Suppressor macrophage treated with lipopolysaccharide for 1 hour (primary cell): Measurements from ENCODE around the gene NRP1.
A peak's percentile ranks its signal among the peaks of the same experiment; 100 is the strongest.

Experiments
- DNase-seq, 3 donors: peaks; one replicate each; pipeline ENCODE4 v3.0.0-alpha.2; 2020 to 2022

The NRP1 gene

DNA sequence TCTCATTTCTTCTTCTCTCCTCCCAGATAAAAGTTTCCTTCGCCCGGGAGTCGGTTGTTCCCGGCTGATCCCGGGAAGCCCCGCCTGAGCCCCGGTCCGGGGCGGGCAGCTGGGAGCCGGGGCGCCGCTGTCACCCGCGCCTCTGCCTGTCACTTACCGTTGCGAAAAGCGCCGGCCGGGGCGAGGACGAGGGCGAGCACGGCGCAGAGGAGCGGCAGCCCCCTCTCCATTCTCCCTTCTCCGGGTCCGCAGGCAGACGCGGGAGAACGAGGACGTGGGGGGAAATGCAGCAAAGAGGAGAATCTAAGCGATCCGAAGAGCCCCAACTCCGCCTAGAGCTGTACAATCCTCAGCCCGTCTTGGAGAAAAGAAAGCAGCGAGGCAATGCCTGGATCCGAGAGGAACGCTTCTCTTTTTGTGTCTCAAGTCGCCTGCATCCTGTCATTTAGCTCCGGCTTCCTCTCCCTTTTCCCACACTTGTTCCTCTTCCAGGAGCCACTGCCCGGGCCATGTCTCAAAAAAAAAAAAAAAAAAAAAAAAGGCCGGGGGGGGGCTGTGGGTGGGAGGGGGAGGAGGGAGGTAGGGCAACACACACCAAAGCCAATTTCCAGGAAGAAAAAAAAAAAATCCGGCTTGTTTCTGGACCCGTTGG, at the start of gene NRP1:
NRP1 (minus strand) TSS at position 515 of the 652 bp plus-strand sequence; CDS start at position 230, 285 bp downstream.
- DNase-seq: peak; percentile 71 to 88 (median 78)

DNA sequence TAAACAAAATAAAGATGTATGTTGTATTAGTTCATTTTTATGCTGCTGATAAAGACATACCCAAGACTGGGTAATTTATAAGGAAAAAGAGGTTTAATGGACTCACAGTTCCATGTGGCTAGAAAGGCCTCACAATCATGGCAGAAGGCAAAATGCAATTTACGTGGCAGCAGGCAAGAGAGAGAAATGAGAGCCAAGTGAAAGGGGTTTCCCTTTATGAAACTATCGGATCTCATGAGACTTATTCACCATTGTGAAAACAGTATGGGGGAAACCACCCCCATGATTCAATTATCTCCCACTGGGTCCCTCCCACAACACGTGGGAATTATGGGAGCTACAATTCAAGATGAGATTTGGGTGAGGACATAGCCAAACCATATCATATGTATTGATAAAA, 49.7 kb upstream of the NRP1 start:
- DNase-seq: peak; percentile 58 to 79 (median 63)

DNA sequence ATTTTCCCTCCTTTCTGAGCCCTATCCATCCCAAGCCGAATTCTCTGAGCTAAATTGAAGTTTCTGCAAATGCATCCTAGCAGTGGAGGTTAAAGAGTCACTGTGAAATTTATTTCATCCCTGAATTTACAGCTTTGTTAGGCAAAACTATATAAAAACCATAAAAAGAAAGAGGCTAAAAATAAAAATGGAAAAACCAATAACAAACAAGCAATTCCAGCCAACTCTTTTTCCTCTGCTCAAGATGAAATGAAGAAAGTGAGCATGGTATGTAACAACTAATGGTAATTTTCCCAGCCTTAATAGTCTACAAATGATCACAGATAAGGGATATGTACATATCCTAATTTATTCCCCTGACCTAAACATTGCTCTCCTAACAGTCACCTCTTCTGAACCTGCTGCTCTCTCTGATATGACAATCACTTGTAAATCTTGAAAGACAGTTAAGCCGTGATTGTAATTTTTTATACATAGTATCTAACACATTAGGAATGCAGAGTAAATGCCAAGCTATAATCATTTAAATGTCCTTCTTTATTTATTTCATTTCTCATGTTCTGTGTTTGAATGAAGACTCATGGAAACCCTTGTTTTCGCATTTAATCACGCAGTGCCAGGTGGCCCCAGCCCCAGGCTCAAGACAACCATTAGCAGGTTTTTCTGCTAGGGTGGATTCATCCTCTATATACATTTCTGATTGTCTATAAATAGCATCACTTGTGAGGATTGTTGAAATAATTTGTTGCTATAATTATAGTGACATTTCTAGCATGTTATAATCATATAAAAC, 48.6 kb upstream of the NRP1 start:
- DNase-seq: no peak

DNA sequence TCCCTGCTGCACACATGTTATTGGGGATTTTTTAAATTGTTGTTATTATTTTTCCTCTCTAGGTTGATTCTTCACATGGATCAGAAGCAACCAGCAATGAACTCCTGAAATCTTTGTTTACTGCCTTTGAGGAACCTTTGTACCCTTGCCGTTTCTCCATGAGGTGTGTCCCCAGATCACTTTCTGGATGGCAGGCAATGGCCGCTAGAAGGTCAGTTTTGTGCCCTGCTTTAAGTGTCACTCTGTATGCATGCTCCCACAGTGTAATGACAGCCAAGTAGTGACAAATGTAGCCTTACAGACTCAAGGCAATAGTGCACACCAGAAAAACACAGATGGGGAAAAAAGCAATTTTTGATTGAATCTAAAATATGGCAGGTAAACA, 47.7 kb upstream of the NRP1 start:
- no peak for DNase-seq

DNA sequence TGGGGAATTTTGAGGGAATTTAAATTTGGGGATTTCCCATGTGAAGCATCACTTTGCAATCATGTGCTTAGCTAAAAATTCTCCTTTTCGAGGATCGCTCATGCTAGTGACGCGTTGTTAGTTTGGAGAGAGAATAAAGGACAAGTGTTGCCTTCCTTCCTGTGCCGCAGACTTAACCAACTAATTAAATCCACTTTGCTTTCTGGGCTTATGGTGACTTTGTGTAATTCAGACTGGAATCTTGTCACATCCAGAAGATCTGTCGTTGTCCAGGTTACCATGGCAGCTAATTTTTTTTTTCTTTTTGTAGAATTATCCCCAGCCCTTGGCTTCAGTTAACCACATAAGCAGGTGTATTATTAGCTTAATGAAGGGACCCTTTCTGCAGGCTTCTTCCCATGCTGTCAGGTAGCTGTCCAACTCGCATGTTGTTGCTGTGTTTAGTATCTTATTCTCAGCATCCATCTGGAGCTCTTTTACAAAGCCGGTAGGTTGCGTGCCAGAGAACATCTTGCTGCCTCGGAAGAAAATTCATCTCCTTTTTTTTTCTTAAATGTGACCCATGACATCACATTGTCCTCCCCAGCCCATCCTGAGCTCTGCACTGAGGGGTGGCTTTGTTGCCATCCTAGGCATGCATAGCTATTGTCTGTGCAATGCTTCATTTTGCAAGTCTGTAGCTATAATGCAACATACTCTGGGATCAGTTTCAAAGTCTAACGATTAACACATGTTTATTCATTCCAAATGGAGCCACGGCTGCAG, 47.2 kb upstream of the NRP1 start:
- DNase-seq: peak; percentile 67 to 90 (median 78)

DNA sequence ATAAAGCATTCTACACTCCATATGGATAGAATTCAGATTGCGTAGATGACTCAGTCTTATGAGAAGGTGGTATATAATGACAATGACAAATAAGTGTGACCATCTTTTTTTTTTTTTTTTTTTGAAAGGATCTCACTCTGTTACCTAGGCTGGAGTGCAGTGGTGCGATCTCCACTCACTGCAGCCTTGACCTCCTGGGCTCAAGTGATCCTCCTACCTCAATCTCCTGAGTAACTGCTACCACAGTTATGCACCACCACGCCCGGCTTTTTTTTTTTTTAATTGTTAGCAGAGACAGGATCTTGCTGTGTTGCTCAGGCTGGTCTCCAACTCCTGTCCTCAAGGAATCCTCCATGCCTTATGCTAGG, 43.2 kb upstream of the NRP1 start:
- DNase-seq: no peak

DNA sequence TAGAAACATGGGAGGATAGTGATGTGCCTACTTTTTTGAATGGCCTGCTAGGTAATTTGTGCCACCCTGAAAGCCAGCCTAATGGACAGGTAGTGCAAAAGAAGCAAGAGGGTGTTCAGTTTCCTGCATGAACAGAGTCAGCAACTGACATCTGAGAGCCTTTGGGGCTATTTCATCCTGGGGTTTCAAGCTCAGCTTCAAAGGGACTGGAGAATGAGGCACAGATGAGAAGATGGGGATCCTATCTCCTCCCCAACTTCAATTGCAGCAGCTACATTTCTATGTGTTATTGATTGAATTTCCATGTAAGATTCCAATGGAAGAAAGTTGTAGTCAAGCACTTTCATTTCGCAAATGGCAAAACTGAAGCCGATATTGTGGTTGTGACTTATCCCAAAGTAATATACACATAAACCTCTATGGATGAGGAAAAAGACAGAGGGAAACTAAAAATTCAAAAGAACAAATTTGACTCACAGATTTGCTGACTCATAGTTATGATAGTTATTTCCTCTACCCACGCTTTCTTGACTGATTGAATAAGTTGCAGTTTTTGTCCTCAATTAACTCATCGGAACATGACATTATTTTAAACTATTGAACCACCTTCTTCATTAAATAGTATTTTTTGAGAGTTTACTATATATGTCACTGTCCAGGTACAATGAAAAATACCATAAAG, 42.6 kb upstream of the NRP1 start:
- peak; percentile 36 to 91 (median 86) for DNase-seq

DNA sequence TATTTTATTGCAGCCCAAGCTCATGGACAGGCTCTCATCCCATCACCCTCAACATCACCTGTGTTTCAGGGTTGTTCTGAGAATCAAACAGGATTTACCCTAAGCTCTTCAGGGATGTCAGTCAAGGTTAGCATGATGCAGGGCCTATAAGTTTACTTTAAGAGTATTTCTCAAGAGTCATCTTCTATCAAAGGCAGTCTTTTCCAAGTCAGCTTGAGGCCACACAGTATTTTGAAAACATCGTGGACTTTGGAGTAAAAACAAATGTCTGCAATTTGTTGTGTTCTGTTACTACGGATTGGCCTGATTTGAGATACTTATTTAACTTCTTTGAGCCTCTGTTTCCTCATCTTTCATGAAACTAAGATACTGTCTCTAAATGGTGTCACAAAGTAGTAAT, 42.0 kb upstream of the NRP1 start:
- no peak for DNase-seq

DNA sequence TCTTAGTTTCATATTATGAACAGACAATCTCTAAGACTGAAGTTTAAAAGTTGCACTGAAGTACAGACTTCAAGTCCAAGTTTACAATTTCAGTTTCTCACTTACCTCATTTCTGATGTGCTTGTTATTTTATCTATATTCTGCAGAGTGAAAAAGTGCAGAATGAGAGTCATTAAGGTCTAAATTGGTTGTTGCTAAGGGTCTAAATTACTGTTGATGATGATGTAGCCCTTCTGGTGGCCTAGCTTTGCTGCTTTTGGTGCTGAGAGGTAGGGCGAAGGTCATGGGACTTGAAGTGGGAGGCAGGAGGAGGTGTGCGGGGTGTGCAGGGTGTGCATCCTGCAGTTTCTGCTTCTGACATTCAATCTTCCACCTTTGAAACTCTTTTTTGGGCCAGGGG, 38.8 kb upstream of the NRP1 start:
- no peak for DNase-seq

DNA sequence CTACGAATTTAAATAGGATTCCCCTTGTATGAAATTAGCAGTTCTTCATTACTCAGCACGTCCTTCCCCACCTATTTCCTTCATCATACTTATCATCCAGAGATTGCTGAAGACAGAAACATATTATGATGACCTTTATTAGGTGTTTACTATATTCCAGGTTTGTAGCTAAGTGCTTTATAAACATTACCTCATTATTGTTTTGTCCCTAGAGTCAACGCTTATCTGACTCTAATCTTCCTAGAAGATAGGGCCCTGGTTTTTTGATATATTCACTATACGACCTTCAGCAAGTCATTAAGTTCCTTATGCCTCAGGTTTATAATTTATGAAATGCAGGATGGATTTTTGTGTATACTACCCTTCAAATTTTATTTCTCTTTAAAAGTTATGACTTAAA, 36.8 kb upstream of the NRP1 start:
- no peak for DNase-seq

DNA sequence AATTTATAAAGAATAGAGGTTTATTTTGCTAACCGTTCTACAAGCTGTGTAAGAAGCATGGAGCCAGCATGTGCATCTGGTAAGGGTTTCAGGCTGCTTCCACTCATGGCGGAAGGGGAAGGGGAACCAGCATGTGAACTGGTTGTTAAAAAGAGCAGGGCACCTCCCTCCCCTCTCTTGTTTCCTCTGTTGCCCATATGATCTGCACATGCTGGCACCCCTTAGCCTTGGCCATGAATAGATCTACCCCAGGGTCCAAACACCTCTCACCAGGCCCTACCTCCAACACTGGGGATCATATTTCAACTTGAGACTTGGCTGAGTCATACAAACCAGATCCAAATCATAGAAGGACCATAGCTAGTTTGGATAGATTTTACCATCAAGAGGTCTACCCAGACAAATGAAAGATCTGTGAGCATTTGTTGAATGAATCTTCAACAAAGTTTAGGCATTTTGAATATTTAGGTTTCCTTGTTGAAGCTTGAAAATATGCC, 36.0 kb upstream of the NRP1 start:
- no peak for DNase-seq

DNA sequence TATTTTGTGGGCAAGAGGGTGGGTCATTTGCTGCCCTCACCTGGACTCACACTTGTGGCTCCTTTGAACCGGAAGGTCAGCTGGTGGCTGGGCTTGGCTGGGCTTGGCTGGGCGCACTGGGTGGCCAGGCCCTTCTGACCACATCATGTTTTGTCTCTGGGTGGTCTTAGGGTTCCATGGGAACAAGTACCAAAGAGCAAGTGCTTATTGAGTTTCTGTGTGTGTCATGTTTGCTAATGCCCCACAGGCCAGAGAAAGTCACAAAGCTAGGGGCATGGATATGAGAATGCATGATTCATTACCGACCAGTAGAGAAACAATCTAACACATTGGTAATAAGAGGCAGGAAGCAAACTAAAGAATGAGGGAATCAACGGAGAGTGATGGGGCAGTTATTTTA, 33.6 kb upstream of the NRP1 start:
- no peak for DNase-seq

DNA sequence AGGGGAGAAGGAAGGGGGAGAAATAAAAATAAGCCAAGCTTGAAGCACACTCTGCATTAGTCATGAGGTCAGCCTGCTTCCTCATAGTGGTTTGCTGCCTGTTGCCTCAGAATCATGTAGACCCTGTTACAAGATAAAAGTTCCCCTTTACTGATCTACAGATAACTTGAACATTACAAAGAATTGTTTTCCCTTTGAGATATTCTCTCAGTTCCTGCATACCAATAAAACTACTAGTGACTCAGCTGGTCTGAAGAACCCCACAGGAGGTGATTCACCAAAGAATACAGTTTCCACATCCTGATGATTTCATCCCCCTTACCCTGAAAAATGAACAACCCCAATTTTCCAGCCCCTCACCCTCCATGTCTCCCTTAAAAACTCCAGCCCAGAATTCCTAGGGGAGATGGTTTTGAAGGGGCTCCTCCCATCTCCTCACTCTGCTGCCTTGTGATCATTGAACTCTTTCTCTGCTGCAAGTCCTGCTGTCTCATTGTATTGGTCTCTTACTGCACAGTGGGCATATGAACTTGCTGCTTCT, 31.5 kb upstream of the NRP1 start:
- DNase-seq: peak; percentile 77 to 97 (median 93)

DNA sequence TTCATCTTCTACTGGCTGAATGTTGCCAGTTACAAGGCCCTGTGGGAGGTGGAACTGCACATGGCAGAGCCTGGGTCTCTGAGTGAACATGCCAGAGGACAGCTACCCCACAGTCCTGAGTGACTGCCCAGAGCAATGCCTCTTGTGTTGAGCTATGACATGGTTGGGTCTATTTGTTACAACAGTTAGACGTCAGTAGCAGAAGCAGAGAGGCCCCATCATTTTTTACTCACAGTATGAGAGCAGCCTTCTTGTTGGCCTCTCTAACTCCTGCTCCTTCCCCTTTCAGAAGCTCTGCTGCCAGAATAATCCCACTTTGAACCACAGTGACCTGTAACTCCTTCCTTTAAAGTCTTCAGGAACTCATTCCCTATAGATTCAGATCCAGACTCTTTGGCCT, 30.8 kb upstream of the NRP1 start:
- peak; percentile 32 to 48 (median 34) for DNase-seq

DNA sequence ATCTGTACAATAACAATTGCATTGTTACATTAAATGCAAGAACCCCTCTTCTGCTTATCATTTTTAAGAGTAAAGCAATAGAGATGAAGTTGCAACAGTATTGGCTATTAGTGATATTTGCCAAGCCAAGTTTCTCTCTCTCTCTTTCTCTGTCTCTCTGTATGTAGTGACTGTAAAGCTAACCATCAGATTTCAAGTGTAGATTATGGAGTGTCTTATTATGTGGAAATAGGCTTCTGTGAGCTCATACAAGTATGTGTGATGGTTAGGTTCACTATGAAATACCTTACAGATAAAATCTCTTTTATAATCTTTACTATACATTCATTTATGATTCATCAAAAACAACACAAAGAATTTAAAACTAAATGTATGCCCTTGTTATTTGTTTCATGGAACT, 28.6 kb upstream of the NRP1 start:
- DNase-seq: no peak

DNA sequence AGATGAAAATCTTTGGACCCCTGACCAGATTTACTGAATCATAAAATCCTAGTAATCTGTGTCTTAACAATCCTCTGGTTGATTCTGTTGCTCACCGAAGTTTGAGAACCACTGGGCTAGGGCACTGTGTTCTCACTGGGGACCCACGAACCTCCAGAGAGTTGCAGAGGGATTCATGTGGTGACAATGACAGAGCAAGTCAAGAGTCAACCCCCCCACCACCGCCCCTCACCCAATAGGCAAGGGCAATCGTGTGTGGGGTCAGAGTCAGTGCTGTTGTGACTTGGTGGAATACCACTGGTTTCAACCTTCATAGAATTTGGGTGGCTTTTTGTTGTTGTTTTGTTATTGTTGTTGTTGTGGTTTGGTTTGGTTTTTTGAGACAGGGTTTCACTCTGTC, 23.5 kb upstream of the NRP1 start:
- no peak for DNase-seq

DNA sequence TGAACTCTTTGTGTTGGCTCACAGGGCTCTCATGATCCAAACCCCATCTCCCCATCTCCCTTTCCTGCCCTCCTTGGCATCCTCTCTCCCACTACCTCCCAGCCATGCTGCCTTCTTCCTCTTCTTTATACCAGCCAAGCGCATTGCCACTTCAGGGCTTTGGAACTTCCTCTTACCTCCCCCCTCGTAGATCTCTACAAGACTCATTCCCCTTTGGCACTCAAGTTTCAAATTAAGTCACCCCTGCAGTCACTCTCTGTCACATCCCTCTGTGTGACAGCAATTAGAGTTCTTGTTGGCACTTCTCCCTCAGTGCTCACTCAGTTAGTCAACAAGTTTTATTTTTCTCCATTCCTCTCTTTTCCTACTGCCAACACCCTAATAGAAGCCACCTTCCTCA, 20.8 kb upstream of the NRP1 start:
- DNase-seq: peak; percentile 84 to 92 (median 89)

DNA sequence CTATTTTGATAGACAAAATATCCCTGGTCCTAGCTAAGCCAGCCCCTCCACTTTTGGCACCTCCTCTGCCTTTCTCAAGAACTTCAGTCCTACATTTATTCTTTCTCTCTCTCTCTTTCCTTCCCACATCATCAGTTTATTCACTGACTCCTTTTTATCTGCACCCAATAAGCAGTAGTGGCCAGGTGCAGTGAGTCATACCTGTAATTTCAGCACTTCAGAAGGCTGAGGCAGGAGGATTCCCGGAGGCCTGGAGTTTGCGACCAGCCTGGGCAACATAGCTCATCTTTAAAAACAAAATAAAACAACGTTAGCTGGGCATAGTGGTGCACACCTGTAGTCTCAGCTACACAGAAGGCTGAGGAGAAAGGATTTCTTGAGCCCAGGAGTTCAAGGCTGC, 19.4 kb upstream of the NRP1 start:
- no peak for DNase-seq

DNA sequence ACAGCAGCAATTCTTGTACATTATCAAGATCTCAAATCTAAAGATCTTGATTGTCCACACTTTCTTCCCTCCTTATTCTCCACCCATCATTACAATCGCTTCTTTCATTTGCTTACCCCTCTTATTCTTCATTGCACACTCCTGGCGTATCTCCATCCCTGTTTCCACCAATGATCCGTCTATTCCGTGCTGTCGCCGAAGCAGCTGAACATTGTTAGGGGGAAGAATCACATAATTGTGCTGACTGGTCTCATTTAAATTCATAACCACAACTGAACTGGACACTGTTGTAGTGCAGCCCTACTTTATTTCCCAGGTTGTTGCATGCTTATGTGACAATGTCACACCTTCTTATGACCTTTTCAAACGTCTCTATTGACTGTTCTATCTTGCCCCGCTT, 18.9 kb upstream of the NRP1 start:
- DNase-seq: no peak

DNA sequence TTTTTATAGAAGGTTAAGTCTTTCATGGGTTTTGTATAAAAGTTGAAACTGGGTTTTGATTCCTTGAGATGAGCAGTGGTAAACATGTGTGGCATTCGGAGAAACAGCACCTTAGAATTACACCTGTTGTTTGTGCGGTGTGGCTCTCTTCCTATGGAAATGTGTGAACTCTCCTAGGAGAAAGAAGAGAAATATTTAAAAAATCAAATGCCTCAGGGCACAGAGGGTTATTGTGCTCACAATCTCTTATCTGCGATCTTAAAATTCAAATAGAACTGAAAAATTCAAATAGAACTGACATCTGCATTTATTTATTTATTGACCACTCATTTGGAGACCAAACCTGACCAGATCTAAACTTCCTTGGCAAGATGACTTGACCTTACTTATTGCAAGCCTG, 18.1 kb upstream of the NRP1 start:
- no peak for DNase-seq

DNA sequence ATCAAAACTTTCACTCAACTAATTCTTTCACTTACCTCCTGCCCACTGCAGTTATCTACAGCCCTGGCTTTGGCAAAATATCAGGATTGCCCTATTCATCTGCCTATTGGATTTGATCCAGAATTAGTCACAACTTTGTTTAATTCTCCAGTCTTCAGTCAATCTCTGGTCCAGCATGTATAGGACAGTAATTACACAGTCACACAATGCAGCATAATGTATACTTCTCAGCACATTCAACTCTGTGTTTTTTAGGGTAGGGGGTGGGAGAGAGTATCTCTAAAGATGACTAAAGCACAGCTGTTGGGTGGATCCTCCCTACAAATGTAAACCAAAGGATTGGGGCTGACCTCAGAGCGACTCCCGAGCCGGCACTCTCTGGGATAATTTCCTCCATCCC, 17.7 kb upstream of the NRP1 start:
- DNase-seq: no peak

DNA sequence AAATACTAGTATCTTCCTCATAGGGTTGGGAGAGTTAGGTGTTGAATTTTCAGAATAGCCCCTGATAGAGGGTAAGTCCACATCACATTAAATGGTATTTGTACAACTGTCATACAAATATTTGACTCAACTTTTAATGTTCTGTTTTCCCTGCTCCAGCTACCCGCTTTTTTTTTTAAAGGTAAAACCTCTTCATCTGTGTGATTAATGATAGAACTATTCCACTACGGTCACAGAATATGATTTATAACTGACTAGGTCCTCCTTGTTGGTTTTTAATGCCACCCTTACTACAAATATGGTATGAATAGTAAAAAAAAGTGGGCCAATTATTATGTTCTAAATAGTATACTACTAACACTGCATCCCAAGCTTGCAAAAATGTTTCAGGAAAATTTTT, 15.6 kb upstream of the NRP1 start:
- DNase-seq: no peak

DNA sequence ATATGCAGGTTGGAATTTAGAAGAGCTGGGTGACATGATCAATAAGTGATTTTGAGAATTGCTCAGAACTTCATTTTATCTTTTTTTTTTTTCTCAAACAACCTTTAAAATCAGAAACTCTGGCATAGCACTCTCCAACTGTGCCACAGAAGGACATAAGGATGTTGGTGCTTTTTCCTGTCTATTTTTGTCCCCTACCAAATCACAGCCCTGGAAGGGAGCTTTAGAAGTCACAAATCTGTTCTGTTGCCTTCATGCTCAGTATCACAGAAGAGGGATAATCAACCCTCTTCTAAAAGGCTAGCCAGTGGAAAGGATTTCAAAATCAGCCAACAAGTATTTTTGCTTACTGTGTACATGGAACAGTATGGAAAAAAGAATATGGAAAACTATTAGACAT, 14.8 kb upstream of the NRP1 start:
- DNase-seq: no peak
